GM21390 (cell line): ENCODE results near the gene MEF2C.

ENCODE experiments used
- ATAC-seq: cut with Tn5 transposase; IDR thresholded peaks from one replicate; pipeline ENCODE4 v1.9.1; 2021; ENCODE audit not compliant: unreplicated experiment

The MEF2C gene

GRCh38 chr5:88691230-88691582, 191.8 kb downstream of the MEF2C start:
- no peak for ATAC-seq

GRCh38 chr5:88690409-88691229, 192.4 kb downstream of the MEF2C start:
- ATAC-seq = peak; percentile 87

- no peak for ATAC-seq
Measured at GRCh38 chr5:88689668-88690408, 193.1 kb downstream of the MEF2C start.

- ATAC-seq = no peak
Measured at GRCh38 chr5:88688984-88689667, 193.9 kb downstream of the MEF2C start.

GRCh38 chr5:88688156-88688983, 194.6 kb downstream of the MEF2C start:
- ATAC-seq = no peak

- ATAC-seq = no peak
Measured at GRCh38 chr5:88687373-88687911, 195.5 kb downstream of the MEF2C start.

- ATAC-seq = no peak
Measured at GRCh38 chr5:88686726-88687125, 196.3 kb downstream of the MEF2C start.

- ATAC-seq = no peak
Measured at GRCh38 chr5:88685591-88686541, 197.1 kb downstream of the MEF2C start.

- ATAC-seq = peak; percentile 40
Measured at GRCh38 chr5:88683506-88684135, 199.4 kb downstream of the MEF2C start.

GRCh38 chr5:88682881-88683361, 200.1 kb downstream of the MEF2C start:
- no peak for ATAC-seq

- ATAC-seq = no peak
Measured at GRCh38 chr5:88682131-88682530, 200.9 kb downstream of the MEF2C start.

GRCh38 chr5:88681211-88681803, 201.7 kb downstream of the MEF2C start:
- ATAC-seq = no peak

GRCh38 chr5:88680253-88681132, 202.5 kb downstream of the MEF2C start:
- ATAC-seq = peak; percentile 81

- no peak for ATAC-seq
Measured at GRCh38 chr5:88679638-88680037, 203.3 kb downstream of the MEF2C start.

- ATAC-seq = no peak
Measured at GRCh38 chr5:88678770-88679381, 204.1 kb downstream of the MEF2C start.

GRCh38 chr5:88677943-88678769, 204.8 kb downstream of the MEF2C start:
- no peak for ATAC-seq
